GM18867 (cell line): ENCODE measurements around the gene SRC.

Experiments
- ATAC-seq: cut with Tn5 transposase; IDR thresholded peaks from one replicate; pipeline ENCODE4 v1.9.1; 2021; ENCODE audit warnings: mild to moderate bottlenecking, moderate library complexity; ENCODE audit not compliant: unreplicated experiment

Gene SRC

DNA sequence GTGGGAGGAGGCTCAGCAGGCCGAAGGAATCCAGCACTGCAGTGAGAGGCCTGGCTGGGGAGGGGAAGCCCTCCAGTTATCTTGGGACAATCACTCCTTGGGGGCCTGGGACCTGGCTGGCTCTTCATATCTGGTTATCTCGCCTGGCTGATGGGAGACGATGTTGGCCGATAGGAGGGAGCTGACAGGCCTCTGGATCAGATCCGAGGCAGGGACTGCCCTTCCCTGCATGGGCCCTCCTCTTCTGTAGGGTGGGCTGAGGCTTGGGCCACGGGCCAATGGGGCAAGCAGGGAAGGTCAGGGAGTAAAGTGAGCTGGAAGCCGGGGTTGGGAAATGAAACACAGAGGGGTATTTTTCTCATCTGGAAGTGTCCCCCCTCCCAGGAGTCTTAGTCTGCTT is 31.3 kb upstream of the SRC start:
- no peak for ATAC-seq

DNA sequence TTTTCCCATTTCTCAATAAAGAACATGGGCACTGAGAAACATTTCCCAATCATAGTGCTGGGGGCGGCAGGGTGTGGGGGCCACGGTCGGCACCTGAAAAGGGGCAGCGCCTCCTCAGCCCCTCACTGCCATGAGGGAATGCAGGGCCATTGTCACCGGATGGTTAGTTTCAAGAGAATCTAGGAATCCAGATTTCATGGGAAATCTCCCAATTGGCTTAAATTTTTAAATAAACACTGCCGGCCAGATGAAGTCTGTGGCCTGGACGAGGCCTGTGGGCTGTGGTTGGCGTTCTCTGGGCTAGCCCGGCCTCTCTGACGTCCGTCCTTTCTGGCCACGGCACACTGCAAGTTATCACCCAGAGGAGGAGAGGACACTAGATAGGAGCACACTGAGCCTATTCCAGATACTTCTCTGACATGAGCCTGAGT is 30.9 kb upstream of the SRC start:
- no peak for ATAC-seq

DNA sequence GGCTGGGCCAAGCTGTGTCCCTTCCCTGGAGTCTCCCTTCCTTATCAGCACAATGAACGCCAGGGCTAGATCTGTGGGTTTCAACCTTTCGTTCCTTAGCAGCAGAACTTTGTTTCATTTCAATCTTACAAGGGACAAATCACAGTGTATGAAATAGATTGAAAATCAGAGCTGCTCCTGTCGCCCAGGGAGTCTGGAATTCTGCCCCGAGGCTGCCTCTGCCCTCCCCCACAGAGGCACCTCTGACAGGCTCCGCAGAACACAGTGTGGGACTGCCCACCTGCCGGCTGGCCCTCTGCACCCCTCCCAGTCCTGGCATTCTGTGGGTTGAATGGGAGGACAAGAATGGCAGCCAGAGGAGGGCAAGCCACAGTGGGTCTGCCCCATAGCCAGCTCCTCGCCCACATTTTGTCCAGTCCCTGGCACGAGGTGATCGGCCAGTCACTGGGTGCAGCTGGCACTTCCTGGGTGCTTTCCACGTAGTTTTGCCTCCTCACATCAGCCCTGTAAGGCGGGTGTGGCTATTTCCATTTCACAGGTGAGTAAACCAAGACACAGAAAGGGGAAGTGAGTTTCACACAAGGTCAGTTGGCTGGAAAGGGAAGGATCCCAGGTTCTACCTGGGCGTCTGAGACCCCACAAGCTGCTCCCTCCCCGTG is 30.4 kb upstream of the SRC start:
- ATAC-seq = peak; percentile 50

DNA sequence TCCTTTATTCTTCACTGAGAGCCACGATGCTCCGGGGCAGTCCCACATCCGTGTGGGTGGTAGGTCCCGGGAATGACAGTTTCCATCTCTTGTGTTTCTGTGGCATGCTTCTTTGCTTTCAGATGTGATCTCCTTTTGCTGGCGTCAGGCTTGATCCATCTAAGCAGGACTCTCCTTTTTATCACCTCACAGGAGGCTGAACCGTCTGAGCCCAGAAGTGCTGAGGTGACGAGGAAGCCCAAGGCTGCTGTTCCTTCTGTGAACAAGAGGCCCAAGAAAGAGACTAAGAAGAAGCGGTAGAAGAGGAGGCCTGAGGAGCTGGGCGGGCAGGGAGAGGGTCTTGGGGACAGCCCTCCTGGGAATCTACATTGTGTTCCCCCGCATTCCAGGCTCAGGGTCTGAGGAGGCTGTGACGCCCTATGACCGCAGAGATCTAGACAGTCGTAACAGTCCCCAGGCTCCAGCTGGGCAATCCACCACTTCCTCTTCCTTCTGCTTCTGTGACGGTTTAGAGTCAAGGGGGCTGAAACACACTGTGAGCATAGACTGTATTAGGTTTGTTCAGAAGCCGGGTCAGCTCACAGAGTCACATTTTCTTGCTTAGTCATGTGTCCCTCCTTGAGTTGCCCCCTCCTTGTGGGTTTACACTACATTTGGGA is 29.7 kb upstream of the SRC start:
- ATAC-seq = peak; percentile 44

DNA sequence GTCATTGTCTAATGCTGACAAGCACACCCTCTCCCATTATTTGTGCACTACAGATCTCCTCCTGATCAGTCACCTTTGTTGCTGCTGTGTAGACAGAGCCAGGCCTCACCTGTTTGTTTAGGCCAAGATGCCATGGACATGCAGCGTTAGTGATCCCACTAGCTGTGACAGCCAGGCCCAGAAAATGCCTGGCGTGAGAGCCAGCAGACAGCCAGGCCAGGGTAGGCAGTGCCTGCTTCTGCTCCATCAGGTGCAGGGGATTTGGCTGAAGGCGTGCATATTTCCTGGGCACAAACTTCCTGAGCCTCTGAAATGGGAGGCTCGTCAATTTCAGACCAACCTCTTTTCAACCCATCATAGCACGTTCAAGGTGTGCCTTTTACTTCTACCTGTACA is 29.2 kb upstream of the SRC start:
- no peak for ATAC-seq

DNA sequence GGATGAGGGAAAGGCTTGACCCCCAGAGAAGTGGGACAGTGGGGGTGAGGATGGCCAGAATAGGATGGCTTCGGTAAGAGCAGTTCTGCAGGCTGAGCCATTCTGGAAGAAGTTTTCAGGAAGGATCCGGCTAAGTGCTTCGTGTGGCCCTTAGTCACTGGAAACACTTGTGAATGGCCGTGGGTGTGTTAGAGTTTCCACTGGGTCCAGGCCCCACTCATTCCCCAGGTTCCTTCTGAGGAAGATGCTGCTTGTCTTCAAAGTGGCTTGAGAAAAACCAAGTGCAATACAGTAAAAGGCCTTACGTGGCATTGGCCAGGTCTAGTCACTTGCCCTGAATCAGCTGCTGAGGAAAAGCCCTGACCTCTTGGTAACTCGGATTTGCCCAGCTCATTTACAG is 28.6 kb upstream of the SRC start:
- no peak for ATAC-seq

DNA sequence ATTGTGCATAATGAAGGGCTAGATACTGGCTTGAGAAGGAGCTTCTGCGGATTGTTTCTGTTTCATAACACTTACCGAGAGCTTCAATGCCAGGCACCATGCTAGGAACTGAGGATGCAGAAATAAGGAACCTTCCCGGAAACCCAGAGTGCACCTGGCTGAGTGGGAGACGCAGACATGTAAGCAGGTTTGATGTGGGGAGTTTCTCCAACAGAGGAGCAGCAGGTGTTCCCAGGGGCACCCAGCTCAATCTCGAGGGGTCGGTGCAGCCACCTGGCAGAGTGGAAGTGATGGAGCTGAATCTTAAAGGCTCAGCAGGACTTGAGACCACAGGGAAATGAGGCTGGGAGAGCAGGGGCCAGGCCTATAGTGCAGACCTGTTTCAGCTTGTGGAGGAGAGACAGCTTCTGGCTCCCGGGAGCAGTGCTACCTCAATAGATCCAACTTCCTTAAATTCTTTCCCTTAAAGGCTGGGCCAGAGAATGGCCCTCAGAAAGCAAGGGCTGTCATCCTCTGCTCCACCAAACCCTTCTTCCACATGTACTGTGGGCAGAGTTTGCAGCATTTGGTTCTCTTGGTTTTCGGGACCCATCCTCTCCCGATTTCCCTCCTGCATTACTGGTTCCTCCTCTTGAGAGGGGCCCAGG is 27.8 kb upstream of the SRC start:
- ATAC-seq = no peak

DNA sequence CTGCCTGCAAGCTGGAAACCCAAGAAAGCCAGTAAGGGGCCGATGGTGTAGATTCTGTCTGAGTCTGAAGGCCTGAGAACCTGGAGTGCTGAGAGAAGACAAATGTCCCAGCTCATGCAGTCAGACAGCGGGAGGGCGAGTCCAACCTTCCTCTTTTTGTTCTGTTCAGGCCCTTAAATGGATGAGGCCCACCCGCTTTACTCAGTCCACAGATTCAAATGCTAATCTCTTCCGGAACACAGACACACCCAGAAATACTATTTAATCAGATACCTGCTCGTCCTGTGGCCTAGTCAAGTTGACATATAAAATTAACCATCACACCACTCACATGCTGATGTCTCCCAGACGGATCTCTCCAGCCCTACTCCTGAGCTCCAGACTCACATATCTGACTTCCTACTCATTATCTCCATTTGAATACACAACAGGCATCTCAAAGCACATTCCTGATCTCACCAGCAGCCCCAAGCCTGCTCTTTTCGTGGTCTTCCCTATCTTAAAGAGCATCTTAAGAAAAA is 26.7 kb upstream of the SRC start:
- no peak for ATAC-seq

DNA sequence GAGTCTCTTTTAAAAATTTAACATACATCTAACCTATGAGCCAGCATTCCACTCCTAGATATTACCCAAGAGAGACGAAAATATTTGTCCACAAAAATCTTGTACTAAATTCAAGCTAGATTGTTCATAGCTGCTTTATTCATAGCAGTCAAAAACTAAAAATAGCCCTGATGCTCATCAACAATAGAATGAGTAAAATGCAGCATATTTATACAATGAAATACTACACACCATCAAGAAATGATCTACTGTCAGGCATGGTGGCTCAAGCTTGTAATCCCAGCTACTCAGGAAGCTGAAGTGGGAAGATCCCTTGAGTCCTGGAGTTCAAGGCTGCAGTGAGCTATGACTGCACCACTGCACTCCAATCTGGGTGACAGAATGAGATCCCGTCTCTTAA is 22.0 kb upstream of the SRC start:
- ATAC-seq = no peak

DNA sequence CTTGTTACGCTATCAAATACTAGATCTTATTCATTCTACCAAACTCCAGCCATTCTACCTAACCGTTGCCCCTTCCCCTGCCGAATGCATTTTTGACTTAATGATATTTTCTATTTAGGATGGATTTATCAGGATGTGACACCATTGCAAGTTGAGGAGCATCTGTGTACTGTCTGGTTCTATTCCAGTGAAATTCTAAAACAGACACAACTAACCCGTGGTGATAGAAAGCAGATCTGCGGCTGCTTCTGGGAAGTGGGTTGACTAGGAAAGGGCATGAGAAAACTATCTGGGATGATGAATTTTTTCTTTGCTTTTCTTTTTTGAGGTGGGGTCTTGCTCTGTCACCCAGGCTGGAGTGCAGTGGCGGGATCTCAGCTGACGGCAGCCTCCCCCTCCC is 20.7 kb upstream of the SRC start:
- ATAC-seq = no peak

DNA sequence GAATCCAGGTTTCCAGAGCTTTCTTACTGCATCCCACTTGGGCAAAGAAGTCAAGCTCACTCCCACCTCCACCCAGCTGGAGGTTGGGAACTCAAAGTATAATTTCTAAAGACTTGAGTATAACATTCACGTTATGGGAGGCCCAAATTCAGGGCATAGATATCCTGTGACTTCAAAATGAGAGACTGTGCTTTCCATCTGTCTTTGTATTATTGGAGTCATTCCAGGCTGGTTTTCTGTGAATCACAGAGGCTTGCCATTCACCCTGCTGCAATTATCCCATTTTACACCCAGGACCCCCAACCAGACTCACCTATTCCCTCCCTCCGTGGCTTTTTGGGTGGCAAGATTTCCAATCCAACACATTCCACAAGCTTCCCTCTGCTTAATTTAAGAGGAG is 19.3 kb upstream of the SRC start:
- no peak for ATAC-seq

DNA sequence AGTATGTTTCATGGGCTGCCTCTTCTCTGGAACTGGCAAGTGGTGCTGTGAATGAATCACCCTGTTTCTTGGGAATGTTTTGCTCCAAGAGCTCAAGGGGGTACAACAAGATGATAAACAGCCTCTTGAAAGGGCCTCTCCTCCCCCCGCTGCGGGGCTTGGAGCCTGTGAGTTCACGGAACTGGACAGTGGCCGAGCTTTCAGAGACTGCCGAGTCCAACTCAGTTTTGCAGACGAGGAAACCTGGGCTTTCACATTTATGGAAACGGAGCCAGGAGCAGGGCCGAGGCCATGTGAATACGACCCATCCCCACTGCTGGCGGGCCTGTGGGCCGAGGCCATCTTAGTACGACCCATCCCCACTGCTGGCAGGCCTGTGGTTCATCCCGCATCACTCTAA is 18.2 kb upstream of the SRC start:
- no peak for ATAC-seq

DNA sequence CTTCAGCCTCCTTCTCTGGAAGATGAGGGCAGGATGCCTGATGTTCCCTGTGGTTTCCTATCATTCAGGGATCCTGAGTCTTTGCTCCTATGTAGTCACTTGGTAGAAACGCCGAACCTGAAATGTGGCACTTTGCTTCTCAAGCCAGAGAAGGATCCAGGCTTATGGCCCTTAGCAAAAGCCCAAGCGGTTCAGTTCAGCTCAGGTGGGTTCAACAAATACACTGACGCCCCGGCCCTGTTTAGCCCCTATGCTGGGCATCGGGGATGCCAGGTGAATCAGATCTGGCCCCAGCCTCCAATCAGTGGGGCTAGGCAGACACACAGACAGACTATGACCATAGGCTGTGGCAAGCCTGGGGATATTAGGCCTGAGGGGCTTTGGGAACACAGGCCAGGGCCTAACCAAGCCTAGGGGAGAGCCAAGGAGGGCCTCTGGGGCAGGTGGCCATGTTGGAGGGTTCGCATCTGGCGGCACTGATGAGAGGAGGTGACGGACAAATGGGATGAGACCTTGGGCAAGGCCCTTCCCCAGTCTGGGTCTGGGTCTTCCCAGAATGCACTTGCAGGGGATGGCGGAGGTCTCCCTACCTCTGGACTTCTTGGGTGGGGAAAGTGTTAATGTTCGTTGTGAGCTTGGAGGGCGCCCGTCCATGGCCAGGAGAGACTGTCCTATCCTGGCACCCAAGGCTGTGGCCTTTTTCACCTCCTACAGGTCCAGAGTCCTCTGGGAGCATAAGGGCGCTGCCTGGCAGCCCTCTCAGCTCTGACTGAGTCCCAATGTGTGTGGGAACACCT is 17.6 kb upstream of the SRC start:
- no peak for ATAC-seq

DNA sequence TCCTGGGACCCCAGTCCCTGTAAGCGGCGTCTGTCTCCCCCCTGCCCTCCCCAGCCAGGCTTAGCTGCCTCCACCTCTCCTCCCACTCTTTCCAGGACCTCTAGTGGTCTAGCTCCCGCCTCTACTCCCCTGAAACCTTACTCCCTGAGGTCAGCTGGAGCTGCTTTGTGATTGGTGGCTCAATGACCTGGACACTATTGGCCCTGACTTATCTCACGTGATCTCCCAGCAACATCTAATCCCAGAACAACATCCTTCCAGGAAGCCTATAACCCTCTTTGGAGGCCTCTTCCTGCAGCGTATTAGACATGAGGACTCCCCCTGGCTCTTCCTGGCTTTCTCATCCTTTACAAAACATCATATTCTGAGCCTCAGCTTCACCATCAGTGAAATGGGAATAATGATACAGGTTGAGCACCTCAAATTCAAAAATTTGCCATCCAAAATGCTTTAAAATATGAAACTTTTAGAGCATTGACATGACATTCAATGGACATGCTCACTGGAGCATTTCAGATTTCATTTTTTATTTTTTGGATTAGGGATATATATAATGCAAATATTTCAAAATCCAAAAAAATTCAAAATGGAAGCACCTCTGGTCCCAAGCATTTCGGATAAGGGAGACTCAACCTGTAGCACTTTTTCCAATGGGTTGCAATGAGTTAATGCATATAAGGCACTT is 16.3 kb upstream of the SRC start:
- no peak for ATAC-seq

DNA sequence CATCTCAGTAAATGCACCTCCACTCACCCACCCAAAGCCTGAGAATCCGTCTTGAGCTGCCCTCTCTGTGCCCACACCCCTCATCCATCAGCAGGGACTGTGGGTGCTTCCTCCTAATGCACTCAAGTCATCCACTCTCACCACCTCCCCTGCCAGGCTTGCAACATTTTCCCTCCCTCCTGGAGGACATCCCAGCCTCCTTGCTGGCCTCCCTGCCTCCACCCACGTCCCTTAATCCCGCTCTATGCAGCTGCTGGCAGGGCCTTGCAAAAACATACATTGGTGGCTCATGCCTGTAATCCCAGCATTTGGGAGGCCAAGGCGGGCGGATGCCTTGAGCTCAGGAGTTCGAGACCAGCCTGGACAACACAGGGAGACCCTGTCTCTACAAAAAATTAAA is 15.6 kb upstream of the SRC start:
- ATAC-seq = no peak

DNA sequence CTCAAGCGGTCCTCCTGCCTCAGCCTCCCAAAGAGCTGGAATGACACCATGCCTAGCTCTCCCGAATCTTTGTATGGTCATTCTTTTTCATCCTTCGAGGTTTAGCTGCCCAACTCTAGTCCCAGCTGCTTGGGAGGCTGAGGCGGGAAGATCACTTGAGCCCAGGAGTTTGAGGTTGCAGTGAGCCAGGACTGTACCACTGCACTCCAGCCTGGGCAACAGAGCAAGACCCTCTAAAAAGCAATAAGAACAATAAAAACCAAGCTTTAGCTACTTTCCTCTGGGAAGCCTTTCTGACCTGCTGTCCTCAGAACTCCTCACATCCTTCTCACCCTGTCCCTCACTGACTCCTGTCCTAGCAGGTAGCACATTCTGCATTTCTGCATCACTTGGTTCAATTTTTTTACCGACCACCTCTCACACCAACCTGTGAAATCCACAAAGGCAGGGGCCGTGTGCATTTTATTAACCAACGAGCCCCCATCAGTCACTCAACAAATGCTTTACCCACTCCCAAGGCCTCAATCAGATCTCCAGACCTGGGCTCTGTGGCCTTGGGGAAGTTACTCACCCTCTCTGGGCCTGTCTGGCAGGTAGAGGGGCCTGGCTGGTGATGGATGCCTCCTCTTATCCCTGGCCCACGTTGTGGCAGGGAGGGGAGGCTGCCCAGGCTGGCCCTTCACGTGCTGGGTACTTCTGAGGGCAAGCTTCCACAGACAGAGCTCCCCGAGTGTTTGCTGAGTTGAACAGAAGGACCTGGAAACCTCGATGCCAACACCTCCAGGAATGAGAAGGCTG is 14.7 kb upstream of the SRC start:
- ATAC-seq = no peak

DNA sequence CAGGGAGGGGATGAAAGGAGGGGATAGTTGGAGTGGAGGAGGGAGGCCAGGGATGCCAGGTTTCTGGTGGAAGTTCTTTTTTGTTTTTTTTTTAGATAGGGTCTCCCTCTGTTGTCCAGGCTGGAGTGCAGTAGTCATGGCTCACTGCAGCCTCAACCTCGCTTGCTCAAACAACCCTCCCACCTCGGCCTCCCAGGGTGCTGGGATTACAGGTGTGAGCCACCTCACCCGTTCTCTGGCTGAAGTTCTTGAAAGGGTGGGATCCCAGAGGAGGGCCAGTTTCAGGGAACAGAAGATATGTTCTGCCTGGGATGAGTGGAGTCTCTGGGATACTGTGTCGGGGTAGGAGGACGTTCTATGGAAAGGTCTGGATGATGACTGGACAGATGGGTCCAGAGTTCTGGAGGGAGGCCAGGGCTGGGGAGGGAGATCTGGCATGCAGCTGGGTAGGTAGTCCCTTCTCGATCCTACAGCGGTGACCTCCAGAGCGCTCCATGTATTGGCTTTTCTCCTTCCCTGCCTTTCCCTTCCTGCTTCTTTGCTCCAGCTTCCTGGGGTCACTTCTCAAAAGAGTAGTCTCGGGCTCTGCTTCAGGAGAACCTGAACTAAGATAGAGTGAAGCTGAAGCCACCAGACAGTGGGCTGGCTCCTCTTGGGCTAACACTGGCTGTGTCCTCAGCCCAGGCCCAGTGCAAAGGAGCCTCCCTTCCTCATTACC is 12.7 kb upstream of the SRC start:
- no peak for ATAC-seq

DNA sequence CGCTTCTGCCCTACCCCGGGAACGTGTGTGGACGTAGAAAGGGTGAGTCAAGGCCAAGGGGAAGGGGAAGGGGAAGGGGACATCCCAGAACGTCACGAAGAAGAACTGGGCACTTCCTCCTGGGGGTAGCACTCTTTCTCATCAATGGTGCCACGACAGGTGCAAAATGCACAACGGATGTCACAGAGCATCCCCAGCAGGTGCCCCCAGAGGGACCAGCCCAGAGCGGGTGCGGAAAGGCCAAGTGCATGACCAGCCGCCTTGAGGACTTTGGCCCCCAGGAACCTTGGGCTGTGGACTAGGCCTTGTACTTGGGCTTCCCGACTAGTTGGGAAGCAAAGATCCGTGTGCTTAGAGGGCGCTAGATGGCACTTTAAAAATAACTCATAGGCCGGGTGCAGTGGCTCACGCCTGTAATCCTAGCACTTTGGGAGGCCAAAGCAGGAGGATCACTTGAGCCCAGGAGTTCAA is 12.1 kb upstream of the SRC start:
- no peak for ATAC-seq

DNA sequence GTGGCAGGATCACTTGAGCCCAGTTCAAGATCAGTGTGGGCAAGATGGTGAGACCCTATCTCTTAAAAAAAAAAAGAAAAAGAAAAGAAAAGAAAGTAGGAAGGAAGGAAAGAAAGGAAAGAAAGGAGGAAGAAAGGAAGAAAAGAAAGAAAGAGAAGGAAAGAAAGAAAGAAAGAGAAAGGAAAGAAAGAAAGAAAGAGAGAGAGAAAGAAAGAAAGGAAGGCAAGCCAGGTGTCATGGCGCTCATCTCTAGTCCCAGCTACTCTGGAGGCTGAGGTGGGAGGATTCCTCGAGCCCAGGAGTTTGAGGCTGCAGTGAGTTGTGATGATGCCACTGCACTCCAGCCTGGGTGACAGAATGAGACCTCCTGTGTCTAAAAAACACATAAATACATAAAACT is 11.5 kb upstream of the SRC start:
- ATAC-seq = no peak
